H9 (cell line): ENCODE results near the gene NDUFB10. TPM values are rescaled to one million over a fixed set of nuclear protein-coding genes. Genes with fewer than 3 reads are reported as not detected.

Experiments
- DNase-seq: peaks from one replicate; pipeline ENCODE4 v3.0.0-alpha.2; 2017
- H2AFZ ChIP-seq: one replicate; pipeline ENCODE4 v1.6.1; 2013; ENCODE audit warnings: mild to moderate bottlenecking, low read length, control low read depth, moderate library complexity
- H2AK5ac ChIP-seq: 2 replicates; pipeline ENCODE4 v1.6.1; 2013; ENCODE audit warnings: low read length, control low read depth, mixed read lengths; ENCODE audit not compliant: insufficient read length
- H2BK120ac ChIP-seq: one replicate; pipeline ENCODE4 v1.6.1; 2013; ENCODE audit warnings: low read depth, mild to moderate bottlenecking, low read length, control low read depth, inconsistent platforms; ENCODE audit not compliant: poor library complexity, severe bottlenecking
- H2BK12ac ChIP-seq: 2 replicates; pipeline ENCODE4 v1.6.1; 2013; ENCODE audit warnings: low read length, control low read depth, mixed read lengths, low read depth; ENCODE audit not compliant: insufficient read length
- H2BK15ac ChIP-seq: 2 replicates; pipeline ENCODE4 v1.6.1; 2013; ENCODE audit warnings: low read depth, low read length, control low read depth
- H2BK20ac ChIP-seq: one replicate; pipeline ENCODE4 v1.6.1; 2013; ENCODE audit warnings: low read depth, mild to moderate bottlenecking, low read length, control low read depth, inconsistent platforms; ENCODE audit not compliant: poor library complexity, severe bottlenecking
- H2BK5ac ChIP-seq: 2 replicates; pipeline ENCODE4 v1.6.1; 2013; ENCODE audit warnings: low read length, control low read depth, mixed read lengths; ENCODE audit not compliant: insufficient read length
- H3K14ac ChIP-seq: 2 replicates; pipeline ENCODE4 v1.6.1; 2013; ENCODE audit warnings: low read length, control low read depth; ENCODE audit not compliant: insufficient read depth
- H3K18ac ChIP-seq: 2 replicates; pipeline ENCODE4 v1.6.1; 2013; ENCODE audit warnings: low read depth, mild to moderate bottlenecking, mixed read lengths, low read length, control low read depth; ENCODE audit not compliant: insufficient read length
- H3K23ac ChIP-seq: 2 replicates; pipeline ENCODE4 v1.6.1; 2013; ENCODE audit warnings: low read length, control low read depth, mixed read lengths, low read depth; ENCODE audit not compliant: insufficient read length
- H3K23me2 ChIP-seq: 2 replicates; pipeline ENCODE4 v1.6.1; 2013; ENCODE audit warnings: low read depth, mild to moderate bottlenecking, mixed read lengths, low read length, control low read depth; ENCODE audit not compliant: insufficient read length, poor library complexity, severe bottlenecking
- H3K27ac ChIP-seq: 2 replicates; pipeline ENCODE4 v1.5.1; 2013; ENCODE audit warnings: low read length, control low read depth, mixed read lengths, low read depth; ENCODE audit not compliant: insufficient read length
- H3K27me3 ChIP-seq: 2 replicates; pipeline ENCODE4 v1.6.1; 2013; ENCODE audit warnings: low read length, control low read depth, inconsistent platforms; ENCODE audit not compliant: insufficient read depth
- H3K4ac ChIP-seq: 2 replicates; pipeline ENCODE4 v1.6.1; 2013; ENCODE audit warnings: low read depth, mild to moderate bottlenecking, control low read depth, inconsistent platforms, low read length, moderate library complexity
- H3K4me1 ChIP-seq: 2 replicates; pipeline ENCODE4 v1.6.1; 2013; ENCODE audit warnings: low read length, control low read depth, inconsistent platforms; ENCODE audit not compliant: insufficient read depth
- H3K4me2 ChIP-seq: 2 replicates; pipeline ENCODE4 v1.6.1; 2013; ENCODE audit warnings: low read length, control low read depth, mixed read lengths; ENCODE audit not compliant: insufficient read length, insufficient read depth
- H3K56ac ChIP-seq: 2 replicates; pipeline ENCODE4 v1.6.1; 2013; ENCODE audit warnings: low read depth, mild to moderate bottlenecking, mixed read lengths, low read length, control low read depth; ENCODE audit not compliant: insufficient read length
- H3K79me1 ChIP-seq: 2 replicates; pipeline ENCODE4 v1.6.1; 2013; ENCODE audit warnings: low read depth, mild to moderate bottlenecking, moderate library complexity, low read length, control low read depth, inconsistent platforms; ENCODE audit not compliant: insufficient read depth, poor library complexity, severe bottlenecking
- H3K79me2 ChIP-seq: 2 replicates; pipeline ENCODE4 v1.6.1; 2013; ENCODE audit warnings: low read length, control low read depth, inconsistent platforms; ENCODE audit not compliant: insufficient read depth
- H3K9ac ChIP-seq: 2 replicates; pipeline ENCODE4 v1.6.1; 2013; ENCODE audit warnings: low read length, control low read depth, mixed read lengths; ENCODE audit not compliant: insufficient read length; ENCODE audit errors: extremely low read depth
- H3K9me3 ChIP-seq: one replicate; pipeline ENCODE4 v1.6.1; 2013; ENCODE audit warnings: low read depth, low read length, inconsistent platforms; ENCODE audit not compliant: control insufficient read depth
- H3T11ph ChIP-seq: one replicate; pipeline ENCODE4 v1.6.1; 2013; ENCODE audit warnings: mild to moderate bottlenecking, low read length, control low read depth, inconsistent platforms
- H4K20me1 ChIP-seq: one replicate; pipeline ENCODE4 v1.6.1; 2013; ENCODE audit not compliant: control insufficient read depth, insufficient read length, insufficient read depth
- H4K5ac ChIP-seq: 2 replicates; pipeline ENCODE4 v1.6.1; 2013; ENCODE audit warnings: low read depth, mild to moderate bottlenecking, mixed read lengths, low read length, control low read depth; ENCODE audit not compliant: insufficient read length
- H4K8ac ChIP-seq: replicated peaks from 2 replicates; pipeline ENCODE4 v1.6.1; 2013; ENCODE audit warnings: low read length, control low read depth, mixed read lengths, low read depth; ENCODE audit not compliant: insufficient read length
- H4K91ac ChIP-seq: 2 replicates; pipeline ENCODE4 v1.6.1; 2013; ENCODE audit warnings: low read depth, mild to moderate bottlenecking, moderate library complexity, mixed read lengths, low read length, control low read depth; ENCODE audit not compliant: insufficient read length
- H3K27ac Mint-ChIP-seq, 3 experiments: 2 replicates in 2 of 3; 3 replicates in 1 of 3; pipeline ENCODE4 v1.8.0; 2020 to 2021; ENCODE audit warnings: mixed read lengths in 3 of 3, mild to moderate bottlenecking in 1 of 3, moderate library complexity in 1 of 3
- H3K27me3 Mint-ChIP-seq: 2 replicates; pipeline ENCODE4 v1.8.0; 2021; ENCODE audit warnings: low read depth, mild to moderate bottlenecking, moderate library complexity, mixed read lengths
- H3K36me3 Mint-ChIP-seq, 3 experiments: 2 replicates in 2 of 3; 3 replicates in 1 of 3; pipeline ENCODE4 v1.8.0; 2020 to 2021; ENCODE audit warnings: low read depth in 3 of 3, mixed read lengths in 3 of 3; ENCODE audit not compliant: insufficient read depth in 1 of 3
- H3K4me1 Mint-ChIP-seq, 2 experiments: 2 replicates each; pipeline ENCODE4 v1.8.0; 2020; ENCODE audit warnings: mixed read lengths in 2 of 2
- H3K4me3 Mint-ChIP-seq, 2 experiments: 2 replicates in 1 of 2; 3 replicates in 1 of 2; pipeline ENCODE4 v1.8.0; 2020 to 2021; ENCODE audit warnings: mild to moderate bottlenecking in 2 of 2, mixed read lengths in 2 of 2, moderate library complexity in 1 of 2
- H3K9me3 Mint-ChIP-seq, 2 experiments: 2 replicates in 1 of 2; 3 replicates in 1 of 2; pipeline ENCODE4 v1.8.0; 2020; ENCODE audit warnings: mild to moderate bottlenecking in 2 of 2, mixed read lengths in 2 of 2, moderate library complexity in 1 of 2
- WGBS: extraction: QIAGEN DNeasy Blood & Tissue Kit; methylation state at CpG from one replicate; pipeline ENCODE4 v1.1.7; 2013; ENCODE audit warnings: missing lambda C conversion rate, low lambda C conversion rate, mixed read lengths; ENCODE audit not compliant: insufficient read length; ENCODE audit errors: extremely low coverage; 5-methylcytosine and 5-hydroxymethylcytosine counted together
- total RNA-seq: library from RNA; stranded (reverse); gene quantifications from 2 replicates; pipeline ENCODE4 v1.2.1, GENCODE V29; 2021
- TF ChIP-seq, protein P1 (sequence below): fragments of 200-600 bp; sonication (generic); conservative IDR thresholded peaks from 3 replicates; pipeline ENCODE4 v1.8.0; 2021; ENCODE audit warnings: antibody characterized with exemption, mild to moderate bottlenecking

The NDUFB10 gene
- total RNA-seq, 1 experiment from 2014 or later = 191 TPM

DNA sequence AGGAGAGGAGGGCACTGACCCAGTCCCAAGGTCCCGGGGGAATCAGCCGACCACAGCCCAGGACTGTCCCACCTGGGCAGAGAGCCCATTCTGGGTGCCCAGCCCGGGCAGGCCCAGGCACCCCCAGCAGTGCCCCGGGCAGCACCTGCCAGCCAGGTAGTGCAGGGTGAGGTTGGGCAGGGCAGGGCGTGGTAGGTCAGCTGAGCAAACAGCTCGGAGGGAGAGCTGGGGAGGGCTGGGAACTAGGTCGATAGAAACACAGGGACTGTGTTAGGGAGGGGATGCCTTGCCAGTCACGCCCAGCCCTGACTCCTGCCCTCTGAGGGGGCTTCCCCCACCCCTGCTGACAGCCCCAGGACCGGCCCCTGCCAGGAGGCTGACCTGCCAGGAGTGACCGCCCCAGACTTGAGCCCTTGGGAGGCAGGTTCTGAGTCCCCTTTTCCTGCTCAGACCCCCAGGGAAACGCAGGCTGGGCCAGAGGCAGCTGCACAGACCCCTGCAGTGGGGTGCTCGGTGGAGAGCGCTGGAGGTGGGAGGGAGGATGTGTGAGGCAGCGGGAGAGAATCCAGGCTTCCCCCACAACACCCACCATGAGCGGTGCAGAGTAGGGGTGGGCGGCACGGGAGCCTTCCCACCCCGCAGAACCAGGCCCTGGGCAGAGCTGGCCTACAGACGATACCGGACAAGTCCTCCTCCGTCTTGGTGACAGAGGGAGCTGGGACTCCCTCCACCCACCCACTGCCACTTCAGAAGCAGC is 45.8 kb upstream of the NDUFB10 start:
- Mint-ChIP-seq H3K27ac (no peak overlapping the region; a peak in 1 of 7 replicates), H3K4me1 (peaks cover 3 to 49% of the 10 kb centered on the region in 2 experiments), H3K4me3 (no peak overlapping the region), H3K27me3 (peaks cover 48% of the 10 kb centered on the region), H3K9me3 (no peaks in the 10 kb centered on the region), H3K36me3 (no peaks in the 10 kb centered on the region)
- Histone ChIP-seq H2BK120ac (no peak overlapping the region), H3K27me3 (peaks cover 21% of the 10 kb centered on the region), H3K4me2 (no peak overlapping the region), H3K79me1 (no peaks in the 10 kb centered on the region), H4K5ac (no peak overlapping the region), H3K56ac (no peak overlapping the region), H2AK5ac (no peak overlapping the region), H3T11ph (no peak overlapping the region), H4K20me1 (no peaks in the 10 kb centered on the region), H3K4ac (no peak overlapping the region), H2AFZ (no peak overlapping the region), H4K91ac (no peak overlapping the region), H3K27ac (no peak overlapping the region), H2BK20ac (no peak overlapping the region), H3K79me2 (no peaks in the 10 kb centered on the region), H3K23me2 (peaks cover 1% of the 10 kb centered on the region), H3K9ac (no peak overlapping the region), H3K18ac (no peak overlapping the region), H2BK5ac (no peak overlapping the region), H2BK15ac (no peak overlapping the region), H2BK12ac (no peak overlapping the region), H3K14ac (no peak overlapping the region), H3K23ac (no peak overlapping the region), H3K9me3 (no peaks in the 10 kb centered on the region), H3K4me1 (no peaks in the 10 kb centered on the region; the same call in 1 of the 2 replicates), H4K8ac (no peak overlapping the region)
- DNase-seq = no peak
- no CpG with 5 or more reads among the region's 21 CpGs for WGBS
- TF ChIP-seq, protein P1, sequence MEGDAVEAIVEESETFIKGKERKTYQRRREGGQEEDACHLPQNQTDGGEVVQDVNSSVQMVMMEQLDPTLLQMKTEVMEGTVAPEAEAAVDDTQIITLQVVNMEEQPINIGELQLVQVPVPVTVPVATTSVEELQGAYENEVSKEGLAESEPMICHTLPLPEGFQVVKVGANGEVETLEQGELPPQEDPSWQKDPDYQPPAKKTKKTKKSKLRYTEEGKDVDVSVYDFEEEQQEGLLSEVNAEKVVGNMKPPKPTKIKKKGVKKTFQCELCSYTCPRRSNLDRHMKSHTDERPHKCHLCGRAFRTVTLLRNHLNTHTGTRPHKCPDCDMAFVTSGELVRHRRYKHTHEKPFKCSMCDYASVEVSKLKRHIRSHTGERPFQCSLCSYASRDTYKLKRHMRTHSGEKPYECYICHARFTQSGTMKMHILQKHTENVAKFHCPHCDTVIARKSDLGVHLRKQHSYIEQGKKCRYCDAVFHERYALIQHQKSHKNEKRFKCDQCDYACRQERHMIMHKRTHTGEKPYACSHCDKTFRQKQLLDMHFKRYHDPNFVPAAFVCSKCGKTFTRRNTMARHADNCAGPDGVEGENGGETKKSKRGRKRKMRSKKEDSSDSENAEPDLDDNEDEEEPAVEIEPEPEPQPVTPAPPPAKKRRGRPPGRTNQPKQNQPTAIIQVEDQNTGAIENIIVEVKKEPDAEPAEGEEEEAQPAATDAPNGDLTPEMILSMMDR = no peak
